HS-27A (cell line): ENCODE data around the gene EIF4EBP3.

Experiments used
- DNase-seq: peaks from one replicate; pipeline ENCODE4 v3.0.0-alpha.2; 2012; ENCODE audit warnings: low read depth, missing footprints

The EIF4EBP3 gene

DNA sequence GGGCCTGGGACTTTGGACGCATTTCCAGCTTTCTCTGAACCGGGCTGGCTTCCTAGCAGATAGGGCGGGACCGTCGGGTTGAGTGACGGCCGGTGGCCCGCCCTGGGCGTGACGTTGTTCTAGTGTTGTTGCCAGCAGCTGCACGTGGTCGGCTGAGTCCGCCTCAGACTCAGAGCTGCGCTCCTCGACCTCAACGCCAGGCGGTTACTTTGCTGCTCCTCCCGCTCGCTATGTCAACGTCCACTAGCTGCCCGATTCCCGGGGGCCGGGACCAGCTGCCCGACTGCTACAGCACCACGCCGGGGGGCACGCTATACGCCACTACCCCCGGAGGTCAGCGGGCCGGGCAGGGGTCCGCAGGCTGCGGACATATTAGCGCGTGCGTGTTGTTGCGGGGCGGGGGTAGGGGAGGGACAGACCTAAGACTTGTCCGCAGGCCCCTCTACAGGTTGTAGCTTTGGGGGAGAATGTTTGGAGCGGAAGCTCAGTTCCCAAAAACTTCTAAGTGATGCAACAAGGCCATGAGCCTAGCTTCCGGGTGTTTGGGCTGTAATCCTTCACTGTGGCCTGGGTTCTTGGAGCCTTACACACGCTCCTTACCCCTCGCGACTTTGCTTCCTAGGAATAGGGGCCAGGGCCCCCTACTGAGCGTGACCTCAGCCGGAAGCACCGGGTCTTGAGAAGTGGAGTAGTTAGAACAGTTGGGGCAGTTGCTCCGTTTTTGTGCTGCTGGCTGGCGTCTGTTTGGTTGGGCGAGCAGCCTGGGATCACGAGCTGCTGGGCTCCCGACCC is at the start of gene EIF4EBP3:
Gene EIF4EBP3, plus strand, starts transcription at position 155 of the 792 bp plus-strand sequence. Its CDS starts 76 bp downstream, at position 231.
- no peak for DNase-seq

DNA sequence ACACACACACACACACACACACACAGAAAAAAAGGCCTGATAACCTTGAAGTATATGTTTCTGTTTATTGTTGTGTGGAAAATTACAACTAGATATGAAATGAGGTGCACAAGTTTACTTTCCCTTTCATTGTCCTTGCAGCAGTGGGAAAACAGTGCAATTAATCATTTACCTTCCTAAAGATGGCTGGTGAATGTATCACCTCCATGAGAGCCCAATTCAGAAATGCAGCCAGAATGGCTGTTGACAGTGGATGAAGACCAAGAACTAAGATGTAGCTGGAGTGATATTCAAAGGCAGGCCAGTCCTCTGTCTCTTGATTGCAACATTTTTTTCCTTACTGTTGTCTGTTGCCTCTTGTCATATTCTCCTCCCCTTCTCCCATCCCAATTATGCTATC is 49.6 kb upstream of the EIF4EBP3 start:
- DNase-seq, result no peak

DNA sequence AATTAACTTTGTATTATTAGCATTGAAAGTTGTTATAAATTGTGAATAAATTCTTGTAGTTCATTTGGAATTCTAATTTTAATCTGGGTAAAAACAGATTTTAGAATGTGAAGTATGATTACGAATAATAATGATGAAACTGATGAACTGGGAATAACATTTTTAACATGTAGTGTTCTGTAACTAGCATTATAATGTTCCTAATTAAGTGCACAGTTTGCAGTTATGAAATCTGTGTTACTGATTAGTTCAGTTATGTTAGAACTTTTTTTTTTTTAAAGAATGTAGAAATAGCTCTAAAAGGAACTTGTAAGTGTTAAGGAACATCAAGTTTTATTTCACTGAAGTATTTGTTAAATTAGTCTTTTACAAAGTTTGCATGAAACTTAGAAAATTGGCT is 48.9 kb upstream of the EIF4EBP3 start:
- no peak for DNase-seq

DNA sequence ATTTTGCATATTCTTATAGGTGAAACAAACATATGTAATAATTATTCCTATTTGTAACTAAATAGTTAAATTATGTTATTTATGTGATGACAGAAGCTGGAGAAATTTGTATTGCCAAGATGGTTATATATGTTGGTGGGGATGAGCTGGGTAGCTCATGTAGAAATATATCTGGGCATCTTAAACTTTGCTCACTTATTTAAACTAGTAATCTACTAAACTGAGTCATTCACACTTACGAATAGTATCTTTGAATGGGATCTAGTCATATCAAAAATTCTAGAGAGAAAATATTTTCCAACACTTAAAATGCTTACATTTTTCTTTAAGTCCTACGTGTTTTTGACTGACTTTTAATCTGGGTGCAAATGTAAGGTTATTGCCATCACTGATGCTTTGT is 44.6 kb upstream of the EIF4EBP3 start:
- DNase-seq, result no peak

DNA sequence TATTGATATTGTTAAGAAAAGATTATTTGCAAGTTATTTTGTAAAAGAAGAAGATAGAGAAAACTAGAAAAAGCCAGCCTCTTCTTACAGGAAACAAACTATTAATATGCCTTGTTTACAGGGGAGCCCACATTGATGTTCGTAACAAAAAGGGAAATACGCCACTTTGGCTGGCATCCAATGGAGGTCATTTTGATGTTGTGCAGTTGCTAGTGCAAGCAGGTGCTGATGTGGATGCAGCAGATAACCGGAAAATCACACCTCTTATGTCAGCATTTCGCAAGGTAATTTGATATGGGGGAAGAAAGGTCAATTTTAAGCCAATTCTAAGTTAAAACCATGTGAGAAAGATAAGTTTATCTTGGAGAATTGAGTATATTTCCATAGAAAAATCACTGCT is 37.6 kb upstream of the EIF4EBP3 start:
- DNase-seq, result no peak

DNA sequence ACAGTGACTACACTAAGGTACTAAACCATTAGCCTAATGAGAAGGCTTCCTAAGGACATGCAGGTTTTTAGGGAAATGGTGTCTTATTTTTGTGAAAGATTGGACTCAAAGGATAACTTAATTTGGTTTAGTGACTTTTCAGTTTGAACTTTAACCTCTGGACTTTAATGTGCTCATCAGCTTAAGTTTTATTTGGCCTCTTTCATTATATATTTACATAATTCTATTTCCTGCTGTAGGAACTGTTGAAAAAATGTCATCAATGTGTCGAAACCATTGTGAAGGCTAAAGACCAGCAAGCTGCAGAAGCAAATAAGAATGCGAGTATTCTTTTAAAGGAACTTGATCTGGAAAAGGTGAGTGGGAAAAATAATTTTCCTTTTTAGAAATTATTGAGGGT is 34.3 kb upstream of the EIF4EBP3 start:
- DNase-seq, result no peak

DNA sequence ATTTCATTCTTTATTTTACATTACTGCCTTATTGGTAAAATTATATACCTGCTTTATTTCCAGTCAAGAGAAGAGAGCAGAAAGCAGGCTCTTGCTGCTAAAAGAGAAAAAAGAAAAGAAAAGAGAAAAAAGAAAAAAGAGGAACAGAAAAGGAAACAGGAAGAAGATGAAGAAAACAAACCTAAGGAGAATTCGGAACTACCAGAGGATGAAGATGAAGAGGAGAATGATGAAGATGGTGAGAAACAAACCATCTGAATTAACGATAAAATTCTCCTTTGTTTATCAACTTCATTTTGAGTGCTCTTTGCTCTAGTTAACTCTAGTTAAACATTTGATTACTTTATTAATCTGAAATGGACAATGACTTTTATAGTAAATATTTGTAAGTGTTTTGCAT is 23.5 kb upstream of the EIF4EBP3 start:
- no peak for DNase-seq

DNA sequence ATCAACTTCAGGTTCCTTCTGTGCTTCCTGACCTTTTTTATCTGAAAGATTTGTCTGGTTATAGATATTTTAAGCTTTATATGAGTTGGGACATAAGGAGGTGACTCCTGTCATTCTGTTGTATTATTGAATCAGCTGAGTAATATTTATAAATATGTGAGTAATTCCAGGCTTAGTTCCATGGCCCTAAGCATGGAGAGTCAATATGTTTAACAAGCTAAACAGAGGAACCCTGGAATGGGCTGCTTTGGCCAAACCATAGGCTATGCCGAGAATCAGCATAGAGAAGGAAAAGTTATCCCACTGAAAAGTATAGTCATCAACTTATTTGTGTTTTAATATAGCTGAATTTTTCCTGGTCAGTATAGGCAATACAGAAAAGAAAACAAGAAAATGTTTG is 7.2 kb upstream of the EIF4EBP3 start:
- no peak for DNase-seq

DNA sequence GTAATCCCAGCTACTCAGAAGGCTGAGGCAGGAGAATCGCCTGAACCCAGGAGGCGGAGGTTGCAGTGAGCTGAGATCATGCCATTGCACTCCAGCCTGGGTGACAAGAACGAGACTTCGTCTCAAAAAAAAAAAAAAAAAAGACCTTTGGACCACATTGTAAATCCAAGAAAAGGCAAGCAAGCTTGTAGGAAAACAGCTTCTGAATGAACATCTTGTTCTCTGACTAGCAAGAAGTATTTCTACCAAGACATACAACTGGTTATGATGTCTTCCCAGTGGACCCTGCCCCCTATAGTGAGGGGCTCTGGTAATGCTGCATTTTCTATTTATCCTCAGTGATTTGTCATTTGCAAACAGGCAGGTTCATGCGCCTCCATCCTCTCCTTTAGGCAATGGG is 4.5 kb upstream of the EIF4EBP3 start:
- DNase-seq, result no peak

DNA sequence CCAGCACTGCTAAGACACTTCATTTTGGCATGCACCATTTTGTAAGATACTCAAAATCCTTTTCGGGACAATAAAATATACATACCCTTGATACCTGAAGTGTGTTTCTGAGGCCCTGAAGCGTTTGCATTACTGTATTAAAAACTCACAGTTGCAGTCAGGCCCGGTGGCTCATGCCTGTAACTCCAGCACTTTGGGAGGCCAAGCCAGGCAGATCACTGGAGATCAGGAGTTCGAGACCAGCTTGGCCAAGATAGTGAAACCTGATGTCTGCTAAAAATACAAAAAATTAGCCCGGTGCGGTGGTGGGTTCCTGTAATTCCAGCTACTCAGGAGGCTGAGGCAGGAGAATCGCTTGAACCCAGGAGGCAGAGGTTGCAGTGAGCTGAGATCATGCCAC is 2.5 kb upstream of the EIF4EBP3 start:
- DNase-seq, result no peak

DNA sequence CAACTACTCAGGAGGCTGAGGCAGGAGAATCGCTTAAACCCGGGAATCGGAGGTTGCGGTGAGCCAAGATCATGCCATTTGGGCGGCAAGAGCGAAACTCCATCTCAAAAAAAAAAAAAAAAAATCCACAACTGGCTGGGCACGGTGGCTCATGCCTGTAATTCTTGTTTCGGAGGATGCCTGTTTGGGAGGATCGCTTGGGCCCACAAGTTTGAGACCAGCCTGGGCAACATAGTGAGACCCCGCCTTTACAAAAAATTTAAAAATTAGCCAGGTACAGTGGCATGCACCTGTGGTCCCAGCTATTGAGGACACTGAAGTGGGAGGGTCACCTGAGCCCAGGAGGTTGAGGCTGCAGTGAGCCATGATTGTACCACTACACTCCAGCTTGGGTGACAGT is 1.9 kb upstream of the EIF4EBP3 start:
- DNase-seq, result no peak

DNA sequence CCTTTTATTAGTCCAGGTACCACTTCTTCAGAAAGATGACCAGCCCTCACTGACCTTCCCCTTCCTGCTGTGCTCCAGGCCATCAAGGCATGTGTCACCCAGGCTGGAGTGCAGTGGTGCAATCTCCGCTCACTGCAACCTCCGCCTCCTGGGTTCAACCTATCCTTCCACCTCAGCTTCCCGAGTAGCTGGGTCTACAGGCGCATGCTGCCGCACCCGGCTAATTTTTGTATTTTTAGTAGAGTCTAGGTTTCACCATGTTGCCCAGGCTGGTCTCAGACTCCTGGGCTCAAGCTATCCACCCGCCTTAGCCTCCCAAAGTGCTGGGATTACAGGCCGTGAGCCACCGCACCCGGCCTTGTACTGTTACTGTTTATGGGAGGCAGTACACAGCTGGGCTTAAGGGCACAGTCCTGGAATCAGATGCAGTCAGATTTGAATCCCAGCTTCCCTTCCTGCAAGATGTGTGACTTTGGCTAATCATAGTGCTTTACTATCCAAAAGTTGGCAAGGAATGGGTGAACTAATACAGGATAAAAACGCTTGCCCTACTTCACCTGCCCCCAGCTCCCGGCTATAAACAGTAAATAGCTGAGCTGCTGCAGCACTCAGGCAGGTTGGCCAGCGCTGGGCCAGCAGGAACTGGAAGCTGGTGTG is 483 bp upstream of the EIF4EBP3 start:
- DNase-seq, result no peak

DNA sequence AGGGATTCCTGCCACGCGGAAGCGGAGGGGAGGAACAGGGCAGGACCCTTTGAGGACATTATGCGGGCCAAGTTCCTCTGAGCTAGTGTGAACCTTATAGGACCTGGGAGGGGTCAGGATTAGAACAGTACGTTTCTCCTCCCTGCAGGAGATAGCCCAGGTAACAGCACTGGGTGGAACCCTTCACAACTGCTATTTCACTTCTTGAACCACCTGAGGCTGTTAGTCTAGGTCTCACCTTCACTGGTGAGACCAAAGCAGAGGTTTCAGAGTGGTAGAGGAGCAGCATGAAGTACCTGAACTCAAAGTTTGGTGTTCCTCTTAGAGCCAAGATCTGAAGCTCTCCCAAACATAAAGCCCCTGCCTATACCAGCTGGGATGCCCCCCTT is 832 bp downstream of the EIF4EBP3 start:
- no peak for DNase-seq

DNA sequence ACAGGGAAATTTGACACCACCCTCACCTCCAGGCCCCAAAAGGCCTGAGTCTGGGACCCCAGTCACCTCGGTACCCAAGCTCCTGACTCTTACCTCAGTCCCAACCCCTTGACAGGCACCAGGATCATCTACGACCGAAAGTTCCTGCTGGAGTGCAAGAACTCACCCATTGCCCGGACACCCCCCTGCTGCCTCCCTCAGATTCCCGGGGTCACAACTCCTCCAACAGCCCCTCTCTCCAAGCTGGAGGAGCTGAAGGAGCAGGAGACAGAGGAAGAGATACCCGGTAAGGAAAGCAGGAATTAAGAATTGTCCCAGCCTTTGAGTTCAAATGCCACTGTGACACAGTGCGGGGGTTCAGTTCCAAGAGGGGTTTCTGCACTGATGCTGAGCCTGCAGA is 1.3 kb downstream of the EIF4EBP3 start:
- DNase-seq, result no peak

DNA sequence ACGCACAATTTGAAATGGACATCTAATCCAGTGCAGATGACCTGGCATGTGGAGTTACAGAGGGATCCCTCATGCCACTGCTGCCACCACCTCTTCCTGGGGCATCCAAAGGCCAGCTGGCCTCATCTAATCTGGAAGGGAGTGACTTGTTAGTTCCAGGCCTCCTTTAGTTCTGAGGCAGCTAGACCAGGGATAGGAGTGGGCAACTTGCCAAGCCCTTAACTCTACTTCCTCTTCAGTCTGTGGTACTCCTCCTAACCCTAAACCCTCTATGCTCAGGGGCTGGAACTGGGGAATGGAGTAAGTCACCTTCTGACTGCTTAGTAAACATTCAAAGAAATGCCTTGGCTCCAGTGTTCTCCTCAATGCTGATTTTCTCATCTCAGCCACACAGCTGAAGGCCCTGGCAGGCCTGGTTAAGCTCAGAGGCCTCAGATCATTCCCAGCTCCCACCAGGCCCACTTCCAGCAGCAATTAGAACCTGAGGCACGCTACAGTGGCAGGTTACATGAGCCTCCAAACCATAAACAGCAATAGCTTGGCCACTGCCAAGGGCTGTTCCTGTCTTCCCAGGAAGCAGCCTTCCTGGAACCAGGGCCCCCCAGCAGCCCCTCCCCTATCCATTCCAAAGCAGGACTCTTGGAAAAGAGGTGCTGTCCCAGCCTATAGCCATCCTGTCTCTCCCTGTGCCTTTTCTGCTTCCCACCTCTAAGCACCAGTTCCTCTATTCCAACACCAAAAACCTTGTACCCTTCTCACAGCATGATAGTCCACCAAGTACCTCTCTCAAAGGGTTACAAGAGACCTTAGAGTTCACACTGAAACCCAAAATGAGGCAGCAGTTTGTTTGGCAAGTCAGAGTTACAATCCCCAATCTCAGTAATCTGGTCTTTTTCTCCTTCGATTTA is 2.0 kb downstream of the EIF4EBP3 start:
- DNase-seq, result no peak

DNA sequence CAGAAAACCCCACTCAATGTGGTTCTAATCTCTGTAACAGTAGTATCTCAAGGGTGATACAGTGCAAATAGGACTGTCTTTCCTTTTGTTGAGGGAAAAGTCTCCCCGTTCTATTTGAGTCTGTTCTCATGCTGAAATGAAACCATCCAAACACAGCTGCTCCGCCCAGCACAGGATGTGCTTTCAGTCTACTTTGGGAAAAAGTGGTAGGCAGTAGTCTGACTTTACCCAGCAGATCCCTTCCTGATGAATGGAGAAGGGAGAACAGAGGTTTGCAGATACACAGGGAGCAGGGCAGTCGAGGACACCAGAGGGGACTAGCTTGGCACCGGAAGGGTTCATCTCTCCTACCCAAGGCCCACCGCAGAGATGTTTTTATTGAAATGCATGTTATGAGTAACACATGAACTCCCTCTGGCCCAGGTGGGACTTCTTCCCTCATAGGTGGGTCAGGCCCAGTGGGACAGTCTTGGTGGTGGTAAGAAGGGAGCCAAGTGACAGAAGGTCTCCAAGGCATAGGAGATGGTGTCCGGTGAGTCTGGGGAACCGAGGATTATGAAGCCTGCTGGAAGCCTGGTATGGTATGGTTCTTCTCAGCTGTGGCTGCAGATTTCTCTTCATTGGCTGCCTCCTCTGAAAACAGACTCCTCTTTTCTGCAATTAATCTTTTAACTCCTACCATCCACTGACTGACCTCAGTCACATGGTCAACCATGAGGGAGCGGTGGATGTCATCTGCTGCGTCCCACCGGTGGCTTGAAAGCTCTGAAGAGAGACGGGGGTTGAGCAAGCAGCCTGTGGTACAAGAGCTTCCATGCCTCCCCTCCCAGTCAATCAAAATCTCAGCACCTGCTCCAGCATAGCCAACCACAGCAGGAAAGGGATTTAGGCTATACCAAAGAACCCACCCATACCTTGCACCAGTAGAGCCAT is 3.0 kb downstream of the EIF4EBP3 start:
- no peak for DNase-seq

DNA sequence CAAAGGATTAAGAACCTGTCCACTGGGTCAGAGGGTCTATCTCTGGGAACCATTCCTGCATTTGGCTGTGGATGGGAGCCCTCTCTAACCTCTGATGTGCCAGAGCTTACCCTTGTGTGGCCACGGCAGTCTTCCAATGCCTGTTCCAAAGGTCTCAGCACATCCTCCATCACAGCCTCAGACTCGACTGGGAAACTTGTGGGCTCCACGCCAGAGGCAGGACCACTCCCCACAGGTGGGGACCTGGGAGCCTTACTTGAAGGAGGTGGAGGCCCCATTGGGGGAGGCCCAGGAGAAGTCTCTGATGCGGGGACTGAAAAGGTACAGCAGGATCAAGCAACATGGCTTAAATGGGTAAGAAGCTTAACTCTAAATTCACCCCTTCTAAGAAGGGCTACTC is 4.4 kb downstream of the EIF4EBP3 start:
- DNase-seq, result no peak

DNA sequence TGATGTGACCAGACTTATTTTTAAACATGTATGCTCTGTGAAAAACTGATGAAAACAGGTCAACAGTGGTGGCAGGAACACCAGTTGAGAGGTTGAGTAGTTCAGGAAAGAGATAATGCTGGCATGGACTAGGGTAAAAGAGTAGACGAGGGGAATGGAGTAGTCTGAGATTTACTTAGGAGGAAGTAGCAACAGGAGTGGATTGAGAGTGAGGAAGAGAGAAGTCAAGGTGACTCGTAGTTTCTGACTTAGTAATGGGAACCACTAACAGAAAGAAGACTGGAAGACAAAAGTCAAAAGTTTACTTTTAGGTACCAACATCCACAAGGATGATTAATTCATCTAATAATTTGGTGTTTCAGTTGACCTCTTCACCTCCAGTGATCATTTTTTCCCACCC is 6.2 kb downstream of the EIF4EBP3 start:
- no peak for DNase-seq

DNA sequence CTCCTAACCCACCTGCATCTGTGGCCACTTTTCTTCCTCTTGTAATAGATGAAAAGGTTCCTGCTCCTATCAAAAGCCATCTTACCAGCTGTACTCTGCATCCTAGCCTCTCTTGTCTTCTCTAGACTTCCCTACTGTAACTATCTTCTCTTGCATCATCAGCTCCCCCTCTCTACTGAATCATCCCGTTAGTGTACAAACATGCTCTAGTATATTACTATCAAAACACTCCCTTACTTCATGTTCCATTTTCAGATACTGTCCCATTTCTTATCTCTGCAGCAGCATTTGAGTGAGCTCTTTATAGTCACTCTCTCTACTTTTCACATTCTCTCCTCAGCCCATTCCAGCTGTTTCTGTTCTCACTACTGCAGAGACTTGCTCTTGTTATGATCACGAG is 7.0 kb downstream of the EIF4EBP3 start:
- no peak for DNase-seq

DNA sequence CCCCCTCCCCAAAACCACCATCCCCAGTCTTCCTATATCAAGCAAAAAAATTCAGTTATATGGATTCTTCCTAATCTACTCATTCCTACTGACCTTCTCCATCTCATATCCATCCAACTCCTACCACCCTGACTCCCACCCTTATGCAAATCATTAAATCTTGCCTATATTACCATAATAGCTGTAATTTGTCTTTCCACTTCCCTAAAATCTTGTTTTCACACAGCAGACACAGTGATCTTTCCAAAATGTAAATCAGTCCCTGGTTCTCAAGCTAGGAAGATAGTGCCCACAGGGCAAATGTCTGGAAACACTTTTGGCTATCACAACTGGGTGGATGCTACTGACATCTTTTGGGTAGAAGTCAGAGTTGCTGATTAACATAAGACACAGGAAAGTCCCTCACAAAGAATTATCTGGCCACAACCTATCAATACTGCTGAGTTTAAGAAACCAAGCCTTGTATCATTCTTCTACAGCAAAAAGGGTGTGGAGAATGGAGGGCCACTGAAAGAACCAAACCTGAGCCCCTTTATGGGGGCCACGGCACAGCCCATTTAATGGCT is 8.4 kb downstream of the EIF4EBP3 start:
- no peak for DNase-seq

DNA sequence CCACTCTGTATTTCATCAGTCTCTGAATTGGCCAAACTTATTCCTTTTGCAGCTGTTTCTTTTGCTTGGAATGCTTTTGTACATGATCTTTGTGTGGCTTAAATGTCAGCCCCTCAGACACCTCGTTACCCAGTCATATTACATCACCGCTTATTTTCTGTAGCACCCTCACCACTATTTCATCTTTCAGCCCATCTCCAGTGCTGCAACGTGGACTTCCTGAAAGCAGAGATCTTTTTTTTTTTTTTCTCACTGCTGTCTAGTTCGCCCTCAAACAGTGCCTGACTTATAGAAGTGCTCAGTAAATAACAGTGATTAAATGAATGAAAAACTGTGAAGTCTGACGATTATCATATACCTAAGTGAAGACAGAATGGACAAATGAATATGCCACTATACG is 9.0 kb downstream of the EIF4EBP3 start:
- DNase-seq, result no peak
